GM18909 (cell line): ENCODE results near the gene KMT2B.
A peak's percentile ranks its signal among the peaks of the same experiment; 100 is the strongest.
"Not testable (repeated sequence)": the region's sequence is repeated elsewhere in the genome, so short reads cannot be mapped to it uniquely, and the experiment has no call there.

Experiments used
- ATAC-seq: cut with Tn5 transposase; IDR thresholded peaks from one replicate; pipeline ENCODE4 v1.9.1; 2021; ENCODE audit warnings: mild to moderate bottlenecking; ENCODE audit not compliant: unreplicated experiment, poor library complexity

Gene KMT2B

GRCh38 chr19:35712567-35713505 lies 5.0 kb upstream of the KMT2B start:
- ATAC-seq = peak; percentile 17

DNA sequence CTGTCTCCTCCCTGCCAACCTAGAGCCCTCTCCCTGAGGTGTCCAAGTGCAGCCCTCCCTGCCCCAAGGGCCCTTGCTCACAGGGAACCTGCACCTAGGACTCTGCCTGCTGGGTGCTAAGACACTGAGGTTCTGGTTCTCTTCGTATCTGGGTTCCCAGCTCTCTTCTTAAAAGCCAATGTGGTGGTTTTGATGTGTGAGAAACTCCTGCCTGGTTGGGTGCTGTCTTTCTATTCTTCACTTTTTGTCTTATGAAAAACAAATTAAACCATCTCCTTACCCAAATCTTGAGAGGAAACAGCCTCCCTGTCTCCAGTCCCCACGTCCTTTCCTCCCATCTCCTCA lies 4.3 kb upstream of the KMT2B start:
- no peak for ATAC-seq

GRCh38 chr19:35713904-35714495 lies 3.8 kb upstream of the KMT2B start:
- ATAC-seq = no peak

- no peak for ATAC-seq
Measured at GRCh38 chr19:35714601-35715354, 3.0 kb upstream of the KMT2B start.

DNA sequence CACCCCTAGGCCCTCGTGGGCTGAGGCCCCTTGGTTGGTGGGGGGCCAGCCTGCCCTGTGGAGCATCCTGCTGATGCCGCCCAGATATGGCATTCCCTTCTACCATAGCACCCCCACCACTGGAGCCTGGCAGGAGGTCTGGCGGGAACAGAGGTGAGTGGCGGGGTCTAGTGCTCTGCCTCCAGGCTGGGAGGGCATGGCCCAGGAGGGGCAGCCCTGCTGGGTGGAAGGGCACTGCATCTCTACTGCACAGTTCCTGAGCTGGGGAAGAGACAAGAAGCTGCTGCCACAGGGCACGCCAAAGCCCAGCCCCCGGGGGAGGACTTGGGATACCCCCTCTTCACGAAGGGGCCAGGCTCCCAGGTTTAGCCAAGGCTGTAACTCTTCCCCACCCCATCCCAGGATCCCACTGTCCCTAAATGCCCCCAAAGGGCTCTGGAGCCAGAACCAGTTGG lies 2.4 kb upstream of the KMT2B start:
- no peak for ATAC-seq

- ATAC-seq = peak; percentile 5
Measured at GRCh38 chr19:35715981-35716800, 1.6 kb upstream of the KMT2B start.

GRCh38 chr19:35716801-35717664 lies 770 bp upstream of the KMT2B start:
- ATAC-seq = peak; percentile 59

DNA sequence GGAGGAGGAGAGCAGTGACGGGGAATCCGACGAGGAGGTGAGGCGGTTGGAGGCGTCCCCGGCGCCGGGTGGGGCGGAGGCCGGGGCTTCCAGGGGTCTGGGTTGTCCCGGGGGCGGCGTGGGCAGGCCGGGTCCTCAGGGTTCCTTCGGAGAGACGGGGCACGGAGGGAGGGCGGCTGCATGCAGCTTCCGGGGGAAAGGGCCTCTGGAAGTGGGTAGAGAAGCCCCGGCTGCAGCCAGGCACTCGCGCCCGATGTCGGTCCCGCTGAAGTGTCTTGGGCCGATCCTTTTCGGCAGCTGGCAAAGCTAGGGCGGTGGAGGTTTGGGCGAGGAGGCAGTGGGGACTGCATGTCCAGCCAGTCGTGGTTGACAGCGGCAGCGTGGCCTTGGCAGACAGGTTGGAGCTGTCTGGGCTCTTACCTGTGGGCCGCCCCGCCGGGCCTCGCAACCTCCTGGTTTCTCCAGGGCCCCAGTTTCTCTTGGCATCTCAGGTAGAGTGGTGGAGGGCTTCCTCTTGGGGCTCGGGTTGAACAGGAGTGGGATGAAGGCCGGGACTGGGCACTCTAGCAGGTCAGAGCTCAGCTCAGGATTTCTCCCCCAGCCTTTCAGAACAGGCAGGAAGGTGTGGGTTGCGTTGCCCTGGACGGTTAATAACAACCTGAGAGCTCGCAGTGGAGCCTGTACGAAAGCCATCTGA lies 690 bp downstream of the KMT2B start:
- ATAC-seq = peak; percentile 2

DNA sequence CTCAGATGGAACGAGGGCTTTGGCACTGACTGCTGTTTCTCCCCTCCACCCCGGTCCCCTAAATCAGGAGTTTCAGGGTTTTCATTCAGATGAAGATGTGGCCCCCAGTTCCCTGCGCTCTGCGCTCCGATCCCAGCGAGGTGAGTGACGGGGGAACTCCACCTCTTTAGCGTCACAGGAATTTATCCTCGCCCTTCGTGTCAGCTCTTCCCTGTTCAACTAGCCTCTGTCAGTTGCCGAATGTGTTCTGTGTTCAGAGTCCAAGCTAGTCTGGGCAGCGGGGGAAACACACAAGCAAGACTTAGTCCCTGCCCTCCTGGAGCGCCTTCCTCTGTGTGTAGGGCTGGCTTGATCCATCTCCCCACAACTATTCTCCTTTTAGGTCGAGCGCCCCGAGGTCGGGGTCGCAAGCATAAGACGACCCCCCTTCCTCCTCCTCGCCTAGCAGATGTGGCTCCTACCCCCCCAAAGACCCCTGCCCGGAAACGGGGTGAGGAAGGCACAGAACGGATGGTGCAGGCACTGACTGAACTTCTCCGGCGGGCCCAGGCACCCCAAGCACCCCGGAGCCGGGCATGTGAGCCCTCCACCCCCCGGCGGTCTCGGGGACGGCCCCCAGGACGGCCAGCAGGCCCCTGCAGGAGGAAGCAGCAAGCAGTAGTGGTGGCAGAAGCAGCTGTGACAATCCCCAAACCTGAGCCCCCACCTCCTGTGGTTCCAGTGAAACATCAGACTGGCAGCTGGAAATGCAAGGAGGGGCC lies 1.8 kb downstream of the KMT2B start:
- ATAC-seq = no peak

GRCh38 chr19:35720163-35720524 lies 2.3 kb downstream of the KMT2B start:
- ATAC-seq = no peak

DNA sequence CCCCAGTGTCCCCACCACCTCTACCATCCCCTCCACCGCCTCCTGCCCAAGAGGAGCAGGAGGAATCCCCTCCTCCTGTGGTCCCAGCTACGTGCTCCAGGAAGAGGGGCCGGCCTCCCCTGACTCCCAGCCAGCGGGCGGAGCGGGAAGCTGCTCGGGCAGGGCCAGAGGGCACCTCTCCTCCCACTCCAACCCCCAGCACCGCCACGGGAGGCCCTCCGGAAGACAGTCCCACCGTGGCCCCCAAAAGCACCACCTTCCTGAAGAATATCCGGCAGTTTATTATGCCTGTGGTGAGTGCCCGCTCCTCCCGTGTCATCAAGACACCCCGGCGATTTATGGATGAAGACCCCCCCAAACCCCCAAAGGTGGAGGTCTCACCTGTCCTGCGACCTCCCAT lies 2.8 kb downstream of the KMT2B start:
- ATAC-seq = no peak

- no peak for ATAC-seq
Measured at GRCh38 chr19:35721374-35721773, 3.6 kb downstream of the KMT2B start.

DNA sequence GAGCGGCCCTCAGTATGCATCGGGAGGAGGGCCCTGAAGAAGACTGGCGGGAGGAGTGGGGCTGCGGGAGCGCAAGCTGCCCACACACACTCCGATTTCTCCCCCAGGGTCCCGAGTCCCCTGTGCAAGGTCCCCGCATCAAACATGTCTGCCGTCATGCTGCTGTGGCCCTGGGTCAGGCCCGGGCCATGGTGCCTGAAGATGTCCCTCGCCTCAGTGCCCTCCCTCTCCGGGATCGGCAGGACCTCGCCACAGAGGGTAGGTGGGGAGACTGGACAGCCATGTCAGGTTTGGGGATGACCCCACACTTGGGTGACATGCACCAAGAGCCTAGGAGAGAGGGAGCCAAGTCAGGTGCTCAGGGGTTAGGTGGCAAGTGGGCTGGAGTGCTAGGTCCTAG lies 4.7 kb downstream of the KMT2B start:
- no peak for ATAC-seq

- ATAC-seq = no peak
Measured at GRCh38 chr19:35722897-35723296, 5.1 kb downstream of the KMT2B start.

DNA sequence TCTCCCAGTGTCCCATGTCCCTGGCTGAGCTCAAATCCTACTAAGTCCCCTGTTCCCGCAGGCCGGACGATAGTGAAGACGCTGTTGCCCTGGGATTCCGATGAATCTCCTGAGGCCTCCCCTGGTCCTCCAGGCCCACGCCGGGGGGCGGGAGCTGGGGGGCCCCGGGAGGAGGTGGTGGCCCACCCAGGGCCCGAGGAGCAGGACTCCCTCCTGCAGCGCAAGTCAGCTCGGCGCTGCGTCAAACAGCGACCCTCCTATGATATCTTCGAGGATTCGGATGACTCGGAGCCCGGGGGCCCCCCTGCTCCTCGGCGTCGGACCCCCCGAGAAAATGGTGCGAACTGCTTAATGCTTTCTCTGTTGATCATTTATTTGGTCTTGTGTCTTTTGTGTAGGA lies 5.9 kb downstream of the KMT2B start:
- ATAC-seq = no peak

- not testable (repeated sequence) for ATAC-seq
Measured at GRCh38 chr19:35724132-35724531, 6.3 kb downstream of the KMT2B start.

- ATAC-seq = no peak
Measured at GRCh38 chr19:35724560-35724959, 6.8 kb downstream of the KMT2B start.

- no peak for ATAC-seq
Measured at GRCh38 chr19:35725216-35725861, 7.5 kb downstream of the KMT2B start.
